SK-N-SH treated with all-trans-retinoic acid at 6 μM for 48 hours (cell line): ENCODE measurements around the gene SHC4.

Experiments
- ARNTL ChIP-seq: fragments of 450-650 bp; formaldehyde crosslinking; IDR thresholded peaks from 2 replicates; pipeline ENCODE4 v1.5.0; 2020; ENCODE audit warnings: low read depth, mild to moderate bottlenecking, moderate library complexity, borderline replicate concordance
- CSDC2 ChIP-seq: fragments of 250-450 bp; sonication (Bioruptor Pico); IDR thresholded peaks from 2 replicates; pipeline ENCODE4 v1.5.0; 2020; ENCODE audit warnings: mild to moderate bottlenecking, moderate library complexity
- PPARA ChIP-seq: fragments of 250-450 bp; sonication (Bioruptor Pico); IDR thresholded peaks from 2 replicates; pipeline ENCODE4 v1.5.0; 2020; ENCODE audit warnings: mild to moderate bottlenecking, borderline replicate concordance
- TOX ChIP-seq: fragments of 250-450 bp; sonication (Bioruptor Pico); IDR thresholded peaks from 2 replicates; pipeline ENCODE4 v1.8.0; 2021; ENCODE audit warnings: mild to moderate bottlenecking, moderate library complexity, borderline replicate concordance
- ZC3H10 ChIP-seq: fragments of 250-450 bp; sonication (Bioruptor Pico); IDR thresholded peaks from 2 replicates; pipeline ENCODE4 v1.5.1; 2021; ENCODE audit warnings: mild to moderate bottlenecking, moderate library complexity
- TF ChIP-seq, protein P1 (sequence below): fragments of 250-450 bp; sonication (Bioruptor Pico); IDR thresholded peaks from 2 replicates; pipeline ENCODE4 v1.8.0; 2020; ENCODE audit warnings: mild to moderate bottlenecking, moderate library complexity, borderline replicate concordance

GRCh38 chr15:48842501-48842900 lies 121.2 kb downstream of the SHC4 start:
- TF ChIP-seq, protein P1, sequence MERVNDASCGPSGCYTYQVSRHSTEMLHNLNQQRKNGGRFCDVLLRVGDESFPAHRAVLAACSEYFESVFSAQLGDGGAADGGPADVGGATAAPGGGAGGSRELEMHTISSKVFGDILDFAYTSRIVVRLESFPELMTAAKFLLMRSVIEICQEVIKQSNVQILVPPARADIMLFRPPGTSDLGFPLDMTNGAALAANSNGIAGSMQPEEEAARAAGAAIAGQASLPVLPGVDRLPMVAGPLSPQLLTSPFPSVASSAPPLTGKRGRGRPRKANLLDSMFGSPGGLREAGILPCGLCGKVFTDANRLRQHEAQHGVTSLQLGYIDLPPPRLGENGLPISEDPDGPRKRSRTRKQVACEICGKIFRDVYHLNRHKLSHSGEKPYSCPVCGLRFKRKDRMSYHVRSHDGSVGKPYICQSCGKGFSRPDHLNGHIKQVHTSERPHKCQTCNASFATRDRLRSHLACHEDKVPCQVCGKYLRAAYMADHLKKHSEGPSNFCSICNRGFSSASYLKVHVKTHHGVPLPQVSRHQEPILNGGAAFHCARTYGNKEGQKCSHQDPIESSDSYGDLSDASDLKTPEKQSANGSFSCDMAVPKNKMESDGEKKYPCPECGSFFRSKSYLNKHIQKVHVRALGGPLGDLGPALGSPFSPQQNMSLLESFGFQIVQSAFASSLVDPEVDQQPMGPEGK (CRISPR knock-in tag), result no peak
- no peak for TF ChIP-seq TOX (CRISPR knock-in tag)
- TF ChIP-seq ARNTL (CRISPR knock-in tag), result no peak
- TF ChIP-seq CSDC2, result no peak
- no peak for TF ChIP-seq ZC3H10
- no peak for TF ChIP-seq PPARA (CRISPR knock-in tag)
